Measurements from ENCODE around the gene ABCB11.

Gene ABCB11

GRCh38 chr2:169050476-169051240 lies 19.5 kb upstream of the ABCB11 start:
- no peak for DNase-seq (ENCODE audit: low spot score)
- no peak overlapping the region for H3K27ac ChIP-seq
- no peak overlapping the region for H3K4me3 ChIP-seq
- no peak for TF ChIP-seq CTCF (IDR thresholded peaks at IDR 0.05)

- no peak for DNase-seq (ENCODE audit: low spot score)
- no peak overlapping the region for H3K4me3 ChIP-seq
- H3K27ac ChIP-seq: no peak overlapping the region
- no peak for TF ChIP-seq CTCF (IDR thresholded peaks at IDR 0.05)
These were observed 18.0 kb upstream of the ABCB11 start for GRCh38 chr2:169049142-169049541.

- Histone ChIP-seq H3K4me3 (no peak overlapping the region), H3K27ac (no peak overlapping the region)
- no peak for TF ChIP-seq CTCF (IDR thresholded peaks at IDR 0.05)
- no peak for DNase-seq (ENCODE audit: low spot score)
These were observed 16.4 kb upstream of the ABCB11 start for GRCh38 chr2:169047256-169048250.

- no peak for TF ChIP-seq CTCF (IDR thresholded peaks at IDR 0.05)
- Histone ChIP-seq H3K27ac (no peak overlapping the region), H3K4me3 (no peak overlapping the region)
- DNase-seq (ENCODE audit: low spot score): no peak
These were observed 15.5 kb upstream of the ABCB11 start for GRCh38 chr2:169046440-169047151.

- Histone ChIP-seq H3K4me3 (no peak overlapping the region), H3K27ac (no peak overlapping the region)
- DNase-seq (ENCODE audit: low spot score): no peak
- TF ChIP-seq CTCF (IDR thresholded peaks at IDR 0.05): no peak
These were observed 11.7 kb upstream of the ABCB11 start for GRCh38 chr2:169042856-169043255.

GRCh38 chr2:169041594-169041993 lies 10.5 kb upstream of the ABCB11 start:
- TF ChIP-seq CTCF (IDR thresholded peaks at IDR 0.05): no peak
- no peak overlapping the region for H3K27ac ChIP-seq
- DNase-seq (ENCODE audit: low spot score): no peak

More at GRCh38 chr2:169041594-169041993, 10.5 kb upstream of the ABCB11 start:
- H3K4me3 ChIP-seq: no peak overlapping the region

Measured in coronary artery (tissue), 2 donors.